Measurements from ENCODE around the gene CES4A.

GRCh38 chr16:67013233-67013822, 24.9 kb downstream of the CES4A start:
- TF ChIP-seq BHLHE40 (IDR thresholded peaks at IDR 0.05; ENCODE audit: borderline replicate concordance) = no peak
- TF ChIP-seq SUZ12 (IDR thresholded peaks at IDR 0.05) = no peak
